GM19468 (cell line): ENCODE data around the gene ZDHHC8.

Source experiments
- ATAC-seq: cut with Tn5 transposase; IDR thresholded peaks from one replicate; pipeline ENCODE4 v1.9.1; 2021; ENCODE audit warnings: mild to moderate bottlenecking, moderate library complexity, moderate number of reproducible peaks; ENCODE audit not compliant: unreplicated experiment; ENCODE audit errors: extremely low read depth

The ZDHHC8 gene

DNA sequence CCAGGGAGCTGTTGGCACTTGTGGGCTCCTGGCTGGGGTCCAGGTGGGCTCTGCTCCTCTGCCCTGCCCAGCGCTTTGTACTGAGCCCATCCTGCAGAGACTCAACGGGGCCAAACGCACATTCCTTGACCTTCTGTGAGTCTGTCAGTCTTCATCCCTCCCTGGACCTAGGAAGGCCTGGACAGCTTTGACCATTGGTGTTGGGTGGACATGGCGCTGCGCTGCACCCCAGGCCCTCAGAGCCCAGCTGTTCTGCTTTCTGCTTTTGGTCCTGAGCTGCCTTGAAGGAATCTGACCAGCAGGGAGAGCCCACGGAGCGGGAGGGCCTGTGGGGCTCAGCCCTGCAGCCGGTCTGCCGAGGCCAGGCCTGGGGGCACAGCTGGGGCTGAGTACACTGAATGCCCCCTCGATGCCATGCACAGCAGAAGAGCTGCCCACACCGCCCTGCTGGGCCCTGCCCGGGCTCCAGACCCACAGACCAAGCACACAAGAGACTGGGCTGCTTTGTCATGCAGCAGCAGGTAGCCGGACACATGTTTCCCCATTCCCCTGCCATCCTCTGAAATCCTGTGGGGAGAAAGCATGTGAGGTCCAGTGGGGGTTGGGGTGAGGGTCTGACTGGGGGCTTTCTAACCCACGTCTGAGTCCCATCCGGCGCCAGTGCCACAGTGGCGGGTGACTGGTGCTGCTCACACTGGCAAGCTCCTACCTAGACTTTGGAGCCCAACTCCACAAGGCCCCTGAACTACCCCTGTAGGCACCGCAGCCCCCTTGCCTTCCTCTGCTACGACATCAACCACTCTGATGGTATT lies 43.4 kb downstream of the ZDHHC8 start:
- ATAC-seq, result no peak

DNA sequence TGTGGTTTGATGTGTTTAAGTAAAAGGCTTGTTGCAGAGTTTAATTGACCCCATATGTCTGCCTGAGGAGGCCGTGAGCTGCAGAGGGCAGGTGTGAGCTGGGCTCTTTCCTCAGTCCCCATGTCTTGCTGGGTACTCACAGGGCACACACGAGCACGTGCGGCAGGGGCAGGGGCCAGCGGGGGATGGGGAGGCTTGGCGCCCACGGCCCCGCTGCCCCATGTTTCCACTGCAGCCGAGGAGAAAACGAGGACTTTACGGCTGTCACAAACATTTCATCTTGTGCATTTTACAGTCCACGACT lies 43.9 kb downstream of the ZDHHC8 start:
- ATAC-seq, result no peak

DNA sequence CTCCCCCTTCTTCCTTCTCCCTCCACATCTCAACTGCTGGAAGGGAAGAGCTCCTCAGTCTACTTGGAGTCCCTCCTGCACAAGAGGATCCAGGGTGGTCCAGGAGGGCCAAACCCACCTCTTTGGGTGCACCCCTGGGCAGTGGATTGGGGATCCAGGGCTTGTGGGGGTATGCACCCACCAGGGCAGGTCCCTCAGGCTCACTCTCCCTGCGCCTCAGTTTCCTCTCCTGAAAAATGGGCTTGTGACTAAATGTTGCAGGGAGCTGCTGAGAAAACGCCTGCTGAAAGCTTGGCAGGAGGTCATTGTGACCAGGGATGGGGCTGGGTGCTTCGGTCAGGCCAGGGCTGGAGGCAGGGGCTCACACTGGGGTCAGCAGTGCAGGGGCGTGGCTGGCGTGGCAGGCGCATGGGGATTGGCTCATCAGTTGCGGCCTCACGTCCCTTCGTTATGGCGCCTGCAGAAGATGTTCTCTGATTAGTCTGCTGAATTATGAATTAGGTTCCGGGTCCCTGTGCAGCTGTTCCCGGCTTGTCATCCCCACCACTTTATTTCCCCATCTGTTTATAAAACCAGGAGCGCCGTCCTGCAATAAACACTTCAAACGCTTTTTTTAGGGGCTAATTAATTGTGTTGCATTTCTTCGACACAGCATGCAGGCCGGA lies 44.9 kb downstream of the ZDHHC8 start:
- ATAC-seq, result no peak

DNA sequence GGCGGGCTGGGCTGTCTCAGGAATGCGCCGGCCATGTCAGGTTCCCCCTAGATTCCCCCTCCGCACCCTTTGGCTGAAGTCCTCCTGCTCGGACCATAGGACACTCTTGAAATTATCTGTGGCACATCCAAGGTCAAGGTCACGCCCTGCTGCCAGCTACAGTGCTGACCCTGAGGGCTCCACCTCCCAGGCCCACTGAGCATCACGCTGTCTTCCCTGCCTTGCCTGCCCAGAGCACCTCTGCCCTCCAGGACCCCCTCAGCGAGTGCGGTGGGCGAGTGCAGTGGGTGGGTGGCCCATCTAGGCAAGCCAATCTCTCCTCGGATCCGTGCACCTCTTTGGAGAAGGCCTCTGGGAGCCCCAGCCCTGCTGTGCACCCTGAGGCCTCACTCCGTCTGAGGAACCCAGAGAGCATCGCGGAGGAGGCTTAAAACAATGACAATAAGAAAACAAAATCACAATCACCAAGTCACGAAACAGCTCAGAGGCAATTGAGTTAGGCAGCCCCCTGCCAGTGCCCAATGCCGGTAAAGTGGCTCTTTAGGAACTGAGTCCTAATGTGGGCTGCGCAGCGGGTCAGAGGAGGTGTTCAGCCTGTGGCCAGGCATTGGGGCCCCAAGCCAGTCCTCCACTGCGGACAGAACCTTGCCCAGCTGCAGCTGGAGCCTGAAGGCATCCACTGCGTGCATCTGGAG lies 45.8 kb downstream of the ZDHHC8 start:
- no peak for ATAC-seq

DNA sequence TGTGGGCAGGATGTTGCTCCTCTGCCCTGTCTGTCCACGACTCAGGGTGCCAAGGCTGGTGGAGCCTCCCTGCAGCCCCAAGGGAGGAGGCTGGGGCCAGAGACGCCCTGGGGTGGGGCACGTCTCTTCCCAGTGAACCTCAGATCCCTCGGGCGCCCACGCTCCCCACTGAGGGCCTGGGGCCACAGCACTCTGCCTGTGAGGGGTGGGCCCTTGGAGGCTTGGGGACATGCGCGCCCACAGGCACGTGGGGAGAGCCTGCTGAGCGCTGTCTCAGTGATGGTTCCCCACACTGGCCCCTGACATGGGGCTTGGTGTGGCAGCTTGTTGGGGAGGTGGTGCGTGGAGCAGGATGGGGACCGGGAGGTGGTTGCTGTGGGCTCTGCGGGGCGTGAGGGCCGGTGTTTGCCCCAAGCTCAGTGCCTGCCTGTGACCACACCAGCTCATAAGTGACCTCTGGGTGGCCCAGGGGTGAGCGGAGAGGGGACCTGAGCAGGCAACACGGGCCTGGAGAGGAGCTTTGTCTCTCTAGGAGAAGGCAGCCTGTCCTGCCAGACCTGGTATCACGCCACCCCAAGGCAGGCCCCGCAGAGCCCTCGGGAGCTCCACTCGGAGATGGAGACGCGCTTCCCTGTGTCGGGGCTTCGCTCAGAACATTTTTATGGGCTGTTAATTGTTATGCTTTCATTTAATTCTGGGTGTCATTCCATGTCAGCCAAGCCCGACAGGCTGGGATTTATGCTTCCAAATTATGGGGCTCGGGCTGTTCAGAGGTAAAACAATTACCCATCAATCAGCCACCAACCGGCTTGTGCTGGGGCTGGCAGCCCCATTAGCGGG lies 46.7 kb downstream of the ZDHHC8 start:
- no peak for ATAC-seq

DNA sequence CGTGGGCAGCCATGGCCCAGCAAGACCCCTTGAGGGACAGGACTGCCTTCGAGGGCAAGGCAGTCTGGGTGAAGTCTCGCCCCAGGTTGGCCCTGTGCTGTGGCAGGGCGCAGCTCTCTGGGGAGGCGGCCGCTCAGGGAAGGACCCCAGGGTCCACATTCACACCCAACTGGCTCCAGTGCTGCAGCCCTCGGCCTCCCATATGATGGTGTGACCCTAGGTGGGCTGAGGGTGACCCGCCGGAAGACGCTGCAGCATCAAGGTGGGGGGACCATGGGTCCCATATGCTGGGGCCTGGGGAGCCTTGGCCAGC lies 47.3 kb downstream of the ZDHHC8 start:
- ATAC-seq, result no peak

DNA sequence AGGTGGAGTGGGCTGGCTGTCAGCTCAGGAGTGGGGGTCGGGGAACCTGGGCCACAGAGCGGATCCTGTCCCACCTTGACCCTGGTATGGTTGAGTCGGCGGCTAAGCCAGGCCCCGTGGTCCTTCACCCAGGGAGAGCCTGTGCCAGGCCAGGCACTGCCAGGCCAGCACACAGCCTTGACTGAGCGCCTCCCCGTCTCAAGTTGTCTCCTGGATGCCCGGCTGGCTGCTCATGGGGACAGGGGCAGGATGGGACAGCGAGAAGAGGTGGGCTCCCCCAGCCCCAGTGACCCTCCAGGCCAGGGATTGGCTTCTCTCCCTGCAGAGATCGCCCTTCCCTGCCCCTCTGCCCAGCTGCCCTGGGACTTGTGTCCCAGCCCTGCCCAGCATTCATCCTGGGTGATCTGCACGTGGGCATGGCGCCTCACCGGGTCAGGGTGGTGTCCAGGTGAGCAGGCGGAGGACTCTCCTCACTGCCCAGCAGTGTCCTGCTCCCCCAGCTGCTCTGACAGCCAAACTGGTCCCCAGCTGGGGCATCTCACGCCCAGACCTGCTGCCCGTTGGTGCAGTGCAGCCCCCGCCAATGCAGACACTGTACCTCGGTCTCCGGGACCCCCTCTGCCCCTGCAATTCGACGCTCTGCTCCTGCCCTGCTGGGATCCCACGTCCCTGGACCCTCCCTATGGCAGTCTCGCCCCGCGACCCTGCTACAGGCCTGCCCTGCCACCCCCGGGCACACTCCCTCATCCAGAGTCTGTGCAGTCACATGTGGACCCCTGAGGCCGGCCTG lies 48.0 kb downstream of the ZDHHC8 start:
- no peak for ATAC-seq

DNA sequence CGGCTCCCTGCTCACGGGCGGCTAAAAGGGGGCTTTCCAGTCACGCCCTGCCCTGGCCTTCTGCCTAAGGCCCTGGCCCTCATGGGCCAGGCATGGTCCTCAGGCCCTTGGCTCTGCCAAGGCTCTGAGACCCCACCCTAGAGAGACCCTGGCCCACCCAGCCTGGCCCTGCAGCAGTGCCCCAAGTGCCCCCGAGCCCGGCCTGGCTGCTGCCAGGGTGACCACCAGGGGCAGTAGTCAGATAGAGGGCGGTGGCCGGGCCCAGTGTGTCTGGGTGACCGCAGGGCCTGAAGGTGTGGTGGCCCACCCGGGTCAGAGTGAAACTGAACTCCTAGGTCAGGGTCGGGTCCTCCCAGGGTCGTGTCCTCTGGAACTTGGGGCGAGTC lies 48.6 kb downstream of the ZDHHC8 start:
- no peak for ATAC-seq

DNA sequence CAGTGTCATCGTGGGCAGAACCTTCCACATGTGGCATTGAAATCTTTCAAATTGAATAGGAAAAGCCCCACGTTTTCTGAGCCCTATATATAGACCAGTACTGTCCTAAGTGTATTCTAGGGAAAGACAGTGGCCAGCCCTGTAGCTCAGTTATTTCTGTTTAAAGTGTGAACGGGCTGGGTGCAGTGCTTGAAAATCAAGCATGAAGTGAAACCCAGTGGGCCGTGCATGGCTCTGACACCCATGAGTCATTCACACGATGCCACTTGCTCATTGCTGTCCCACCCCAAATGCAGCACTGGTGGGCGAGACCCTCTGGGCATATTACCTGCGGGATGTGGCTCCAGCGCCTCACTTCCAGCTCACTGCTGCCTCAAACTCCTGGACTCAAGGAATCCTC lies 49.0 kb downstream of the ZDHHC8 start:
- no peak for ATAC-seq

DNA sequence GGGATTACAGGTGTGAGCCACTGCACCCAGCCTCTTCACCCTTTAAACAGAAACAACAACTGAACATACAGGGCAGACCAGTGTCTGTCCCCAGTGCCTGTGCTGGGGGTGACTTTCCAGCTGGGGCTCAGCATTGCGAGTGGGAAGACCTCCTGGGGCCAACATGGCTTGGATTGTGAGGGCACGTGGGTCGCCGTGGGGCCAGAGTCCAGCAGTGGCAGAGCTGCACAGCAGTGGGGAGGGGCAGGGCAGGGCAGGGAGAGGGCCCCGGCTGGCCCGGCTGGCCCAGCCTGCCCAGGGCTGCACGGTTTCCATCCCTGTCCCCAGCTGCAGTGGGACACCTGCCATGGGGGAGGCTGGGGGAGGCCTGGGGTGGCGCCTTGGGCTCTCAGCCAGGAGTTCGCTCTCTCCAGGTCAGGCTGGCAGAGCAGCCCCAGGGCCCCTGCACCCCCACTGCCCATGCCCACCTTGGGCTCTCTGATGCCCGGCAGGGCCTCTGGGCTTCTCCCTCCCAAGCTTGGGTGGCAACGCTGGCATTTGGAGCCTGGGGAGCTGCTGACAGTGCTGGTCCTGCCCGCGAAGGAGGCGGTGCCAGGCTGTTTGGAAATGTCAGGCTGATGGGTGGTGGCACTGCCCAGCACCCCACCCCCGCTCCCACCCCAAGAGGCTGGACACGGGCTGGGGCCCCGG lies 49.7 kb downstream of the ZDHHC8 start:
- ATAC-seq, result no peak

DNA sequence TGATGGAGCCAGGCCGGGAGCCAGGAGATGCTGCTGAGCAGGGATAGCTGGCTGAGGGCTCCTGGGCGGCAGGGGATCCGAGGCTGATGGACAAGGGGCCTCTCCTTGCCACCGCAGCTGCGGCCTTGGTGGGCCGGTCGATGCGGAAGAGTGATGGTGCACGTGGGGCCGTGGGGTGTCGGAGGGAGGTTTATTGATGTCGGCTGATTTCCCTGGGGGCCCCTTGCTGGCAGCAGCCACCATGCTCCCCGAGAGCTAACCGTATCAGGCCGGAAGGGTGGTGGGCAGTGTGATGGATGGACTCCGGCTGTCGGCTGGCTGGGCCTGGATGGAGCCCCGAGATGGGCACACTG lies 50.3 kb downstream of the ZDHHC8 start:
- ATAC-seq, result no peak

DNA sequence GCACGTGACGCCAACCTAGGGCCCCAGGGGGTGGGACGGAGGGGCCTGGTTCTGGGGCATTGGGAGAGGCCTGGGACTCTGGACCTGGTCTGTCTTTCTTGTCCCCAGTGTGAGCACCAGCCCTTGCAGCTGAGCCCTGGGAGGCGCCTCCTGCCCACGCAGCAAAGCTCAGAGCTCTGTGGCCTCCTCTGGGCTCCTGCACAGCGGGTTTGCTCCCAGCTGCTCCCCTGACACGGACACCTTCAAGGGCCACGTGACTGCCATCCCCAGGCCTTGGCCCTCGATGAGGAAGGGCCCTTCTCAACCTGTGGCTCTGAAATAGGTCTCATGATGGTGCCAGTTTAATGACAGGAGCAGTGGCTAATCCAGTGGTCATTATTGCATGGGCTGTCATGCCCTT lies 50.8 kb downstream of the ZDHHC8 start:
- no peak for ATAC-seq

DNA sequence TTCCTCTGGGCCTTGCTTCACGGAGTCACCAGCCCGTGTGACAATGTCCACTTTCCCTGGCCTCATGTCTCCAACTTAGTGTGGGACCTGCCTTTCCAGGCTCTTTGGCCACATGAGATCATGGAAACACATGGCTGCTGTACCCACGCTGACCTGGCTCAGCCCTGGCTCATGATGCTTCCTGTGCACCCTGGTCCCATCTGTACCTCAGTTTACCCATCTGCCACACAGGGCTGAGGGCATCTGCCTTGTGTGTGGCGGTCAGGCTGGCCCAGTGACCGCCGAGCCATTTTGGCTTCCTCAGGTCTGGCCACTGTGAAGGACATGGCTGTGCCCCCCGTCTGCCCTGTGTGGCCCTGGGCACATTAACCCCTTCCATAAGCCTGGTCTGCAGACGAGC lies 51.5 kb downstream of the ZDHHC8 start:
- ATAC-seq, result no peak

DNA sequence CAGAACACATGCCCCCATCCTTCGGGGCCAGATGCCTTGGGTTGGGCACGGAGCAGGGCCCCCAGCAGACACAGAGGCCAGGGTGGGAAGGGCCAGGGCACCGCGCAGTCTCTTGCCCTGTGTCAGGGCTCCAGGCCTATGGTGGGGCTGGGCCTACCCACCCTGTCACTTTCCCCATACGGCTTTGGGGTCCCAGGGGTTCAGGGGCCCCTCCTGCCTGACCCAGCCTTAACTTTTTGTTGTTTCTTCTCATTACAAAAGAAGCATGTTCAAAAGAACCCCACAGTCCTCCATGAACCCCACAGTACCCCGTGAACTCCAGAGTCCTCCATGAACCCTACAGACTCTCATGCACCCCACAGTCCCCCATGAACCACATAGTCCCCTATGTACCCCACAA lies 52.2 kb downstream of the ZDHHC8 start:
- ATAC-seq, result no peak

DNA sequence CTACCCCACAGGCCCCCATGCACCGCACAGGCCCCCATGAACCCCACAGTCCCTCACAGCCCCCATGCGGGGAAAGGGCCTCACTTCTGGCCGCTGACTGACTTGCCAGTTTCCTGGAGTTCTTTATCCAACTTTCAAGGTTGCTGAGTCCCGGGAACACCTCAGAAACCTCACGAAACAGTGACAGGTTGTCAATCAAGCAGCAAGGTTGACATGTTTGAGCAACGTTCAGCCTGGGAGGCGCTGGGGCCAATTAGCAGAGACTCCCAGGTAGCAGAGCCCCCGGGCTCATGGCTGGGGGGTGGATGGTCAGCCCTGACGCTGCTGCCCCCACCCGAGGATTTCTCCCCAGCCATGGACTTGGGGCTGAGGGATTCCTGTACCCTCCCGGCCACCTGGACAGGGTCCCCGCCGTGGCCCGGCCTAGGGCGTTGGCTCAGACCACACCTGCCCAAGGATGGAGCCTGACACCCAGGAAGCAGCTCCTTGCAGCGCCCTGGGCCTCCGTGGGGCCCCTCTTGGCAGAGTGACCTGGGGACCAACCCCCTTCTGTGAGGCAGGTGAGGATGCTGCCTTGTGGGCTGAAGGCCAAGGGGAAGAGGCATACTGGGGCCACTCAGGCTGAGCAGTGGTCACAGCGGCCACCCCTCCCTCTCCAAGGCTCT lies 53.0 kb downstream of the ZDHHC8 start:
- ATAC-seq, result no peak

DNA sequence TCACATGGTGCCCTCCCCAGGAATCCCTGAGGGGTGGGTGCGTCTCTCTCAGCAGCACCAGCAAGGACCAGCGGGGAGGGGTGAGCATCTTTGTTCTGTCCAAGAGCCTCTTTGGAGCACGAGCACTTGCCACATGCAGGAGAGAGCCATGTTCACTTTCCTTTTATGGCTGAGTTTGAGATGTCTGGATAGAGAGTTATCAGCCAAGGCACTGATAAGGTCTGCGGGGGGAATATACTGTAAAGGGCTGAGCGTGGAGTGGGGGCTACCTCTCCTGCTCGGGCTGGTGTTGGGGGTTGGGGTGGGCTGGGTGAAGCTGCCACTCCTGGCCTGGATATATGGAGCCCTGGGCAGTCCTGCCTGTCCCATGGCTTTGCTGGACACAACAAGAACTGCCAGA lies 54.1 kb downstream of the ZDHHC8 start:
- ATAC-seq, result no peak

DNA sequence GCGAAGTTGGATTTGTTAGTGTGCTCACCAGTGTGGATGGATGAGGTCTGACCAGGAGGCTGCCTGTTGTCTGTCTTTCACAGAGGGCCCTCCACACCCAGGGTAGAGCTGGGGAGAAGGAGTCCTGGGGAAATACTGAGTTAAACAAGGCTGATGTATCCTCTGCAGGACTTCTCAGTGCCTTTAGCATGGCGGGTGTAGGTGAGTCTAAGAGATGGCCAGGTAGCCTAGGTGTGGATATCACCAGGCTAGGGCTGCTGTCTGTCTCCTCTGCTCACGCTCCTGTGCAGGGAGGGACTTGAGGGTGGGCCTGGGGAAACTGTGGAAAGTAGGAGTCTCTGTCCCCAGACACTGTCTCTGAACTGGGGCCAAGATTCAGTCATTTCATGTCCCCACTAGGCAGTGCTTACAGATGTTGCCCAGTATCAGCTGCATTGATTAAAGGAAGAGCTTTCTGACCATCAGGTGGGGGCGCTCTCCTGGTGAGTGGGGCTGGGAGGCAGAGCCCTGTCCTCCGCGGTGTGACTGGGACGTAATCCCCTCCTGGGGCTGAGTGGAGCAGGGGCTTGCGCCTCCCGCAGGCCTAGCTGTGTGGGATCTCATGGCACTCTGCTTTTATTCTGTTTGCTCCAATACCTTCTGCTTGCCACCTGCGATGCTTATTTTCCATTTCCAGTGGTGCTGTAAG lies 54.7 kb downstream of the ZDHHC8 start:
- ATAC-seq, result no peak

DNA sequence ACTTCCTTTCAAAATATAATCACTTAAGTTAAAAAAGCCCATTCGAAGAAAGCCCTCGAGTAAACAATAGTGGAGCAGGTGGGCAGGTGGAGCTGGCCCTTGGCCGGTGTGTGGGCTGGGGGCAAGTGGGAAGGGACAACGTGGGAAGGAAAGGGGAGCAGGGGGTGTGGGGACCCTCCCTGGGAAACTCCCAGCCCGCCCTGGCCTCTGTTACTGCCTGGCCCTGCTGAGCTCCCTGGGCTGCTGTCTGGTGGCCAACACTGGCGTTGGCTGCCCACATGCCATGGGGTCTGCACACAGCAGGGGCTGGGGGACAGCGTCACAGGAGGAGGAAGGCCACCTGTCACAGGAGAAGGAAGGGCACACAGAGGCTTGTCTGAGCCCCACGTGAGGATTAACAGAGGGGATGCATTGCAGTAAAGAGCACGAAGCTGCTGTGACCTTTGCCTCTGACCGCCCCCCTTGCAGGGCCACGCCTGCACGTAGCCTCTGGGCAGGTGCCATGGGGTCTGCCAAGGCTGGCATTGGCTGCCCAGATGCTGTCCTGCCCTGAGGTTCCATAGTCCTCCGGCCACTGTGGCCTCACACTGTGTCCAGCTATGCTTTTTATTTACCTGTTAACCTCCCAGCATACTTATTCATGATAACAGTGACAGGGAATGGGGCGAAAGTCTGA lies 55.4 kb downstream of the ZDHHC8 start:
- ATAC-seq, result no peak
